Left lung (tissue), 10 donors: ENCODE measurements around the gene KRTAP2-1. TPM values are rescaled to one million over a fixed set of nuclear protein-coding genes. Genes with fewer than 3 reads are reported as not detected.
A peak's percentile ranks its signal among the peaks of the same experiment; 100 is the strongest.
"Not testable (repeated sequence)": the region's sequence is repeated elsewhere in the genome, so short reads cannot be mapped to it uniquely, and the experiment has no call there.

Experiments used
- ATAC-seq: fragments of 200-7000 bp; cut with Tn5 transposase; one replicate; pipeline ENCODE4 v1.9.1; 2020; ENCODE audit warnings: moderate library complexity
- DNase-seq, 4 donors: peaks; one replicate each; pipeline ENCODE4 v3.0.0-alpha.2; 2013 to 2020
- H3K27ac ChIP-seq, 2 donors: fragments of 200-600 bp; sonication (generic) in 1 of 2; one replicate each; pipeline versions ENCODE4 v1.5.0 to v1.8.0; 2020 to 2021
- H3K27me3 ChIP-seq, 2 donors: fragments of 200-600 bp; sonication (generic) in 1 of 2; one replicate each; pipeline versions ENCODE4 v1.5.0 to v1.8.0; 2020 to 2021
- H3K36me3 ChIP-seq, 2 donors: fragments of 200-600 bp; sonication (generic) in 1 of 2; one replicate each; pipeline versions ENCODE4 v1.5.0 to v1.8.0; 2020 to 2021
- H3K4me1 ChIP-seq, 2 donors: fragments of 200-600 bp; one replicate each; pipeline ENCODE4 v1.8.0; 2021
- H3K4me3 ChIP-seq, 2 donors: fragments of 200-600 bp; sonication (generic) in 1 of 2; one replicate each; pipeline versions ENCODE4 v1.5.0 to v1.8.0; 2020 to 2021; ENCODE audit warnings: mild to moderate bottlenecking in 1 of 2
- H3K9me3 ChIP-seq, 2 donors: fragments of 200-600 bp; sonication (generic) in 1 of 2; one replicate each; pipeline versions ENCODE4 v1.5.0 to v1.8.0; 2020 to 2021
- CTCF ChIP-seq, 2 donors: fragments of 200-600 bp; sonication (generic) in 1 of 2; IDR thresholded peaks; one replicate each; pipeline versions ENCODE4 v1.5.0 to v1.8.0; 2021; ENCODE audit warnings: antibody characterized with exemption in 2 of 2
- intact Hi-C, 2 donors: fragments of 100-400 bp; cut with DNase I; formaldehyde crosslinking; loops; one replicate each; pipeline versions ENCODE4 v1.11.2 to v1.14.2; 2022
- polyA plus RNA-seq, 6 donors: library from polyadenylated mRNA; unstranded; fragments of 120-200 nt; gene quantifications; one replicate each; pipeline ENCODE4 v1.2.1, GENCODE V29; 2013; ENCODE audit not compliant: insufficient read length in 6 of 6
- total RNA-seq, 2 donors: library from RNA; stranded (reverse); fragmentation: NEBNext Ultra II Directional; extraction: Animal tissue kit (Norgen Biotek cat#: 25700); gene quantifications; one replicate each; pipeline ENCODE4 v1.2.1, GENCODE V29; 2021
- donor health status: DM: no; HTN: yes; CAD: no.
- donor health status: DM: no; HTN: no; CAD: no.

KRTAP2-1 gene
- total and polyA plus RNA-seq, 8 donors: not detected

- H3K4me3 ChIP-seq: no peak overlapping the region
- H3K27me3 ChIP-seq: peaks cover 0 to 27% of the 10 kb centered on the region in 2 donors
- DNase-seq (no peak), ATAC-seq (no peak)
- no peak for TF ChIP-seq CTCF (IDR thresholded peaks at IDR 0.05)
- no peaks in the 10 kb centered on the region for H3K9me3 ChIP-seq
- H3K27ac ChIP-seq: no peak overlapping the region
- intact Hi-C loops: no loop called here
- no peaks in the 10 kb centered on the region for H3K4me1 ChIP-seq
- H3K36me3 ChIP-seq: no peaks in the 10 kb centered on the region
These were observed 6.9 kb upstream of the KRTAP2-1 start for GRCh38 chr17:41054025-41054424.

- Histone ChIP-seq H3K36me3 (no peaks in the 10 kb centered on the region), H3K27ac (no peak overlapping the region), H3K4me1 (no peaks in the 10 kb centered on the region), H3K27me3 (peaks cover 2 to 26% of the 10 kb centered on the region in 2 donors), H3K9me3 (no peaks in the 10 kb centered on the region), H3K4me3 (no peak overlapping the region)
- intact Hi-C loops: no loop called here
- no peak for TF ChIP-seq CTCF (IDR thresholded peaks at IDR 0.05)
- no peak for DNase-seq
- no peak for ATAC-seq
These were observed 5.5 kb upstream of the KRTAP2-1 start for GRCh38 chr17:41052566-41052965.

- DNase-seq: no peak
- Histone ChIP-seq H3K9me3 (peaks cover 0 to 1% of the 10 kb centered on the region in 2 donors), H3K36me3 (no peaks in the 10 kb centered on the region), H3K27ac (no peak overlapping the region), H3K4me1 (no peaks in the 10 kb centered on the region), H3K4me3 (no peak overlapping the region), H3K27me3 (peaks cover 3 to 39% of the 10 kb centered on the region in 2 donors)
- no peak for TF ChIP-seq CTCF (IDR thresholded peaks at IDR 0.05)
- ATAC-seq: no peak
- intact Hi-C loops: no loop called here
These were observed 2.0 kb upstream of the KRTAP2-1 start for GRCh38 chr17:41049110-41049509.

- H3K36me3 ChIP-seq: no peaks in the 10 kb centered on the region
- no peaks in the 10 kb centered on the region for H3K4me1 ChIP-seq
- H3K27ac ChIP-seq: no peak overlapping the region
- DNase-seq: no peak
- TF ChIP-seq CTCF (IDR thresholded peaks at IDR 0.05): no peak
- H3K9me3 ChIP-seq: peaks cover 0 to 3% of the 10 kb centered on the region in 2 donors
- H3K27me3 ChIP-seq: peaks cover 3 to 39% of the 10 kb centered on the region in 2 donors
- intact Hi-C loops: no loop called here
- no peak for ATAC-seq
- H3K4me3 ChIP-seq: no peak overlapping the region
These were observed 1.3 kb upstream of the KRTAP2-1 start for GRCh38 chr17:41048441-41048840.

GRCh38 chr17:41042953-41043352, 4.2 kb downstream of the KRTAP2-1 start:
- intact Hi-C loops: no loop called here
- Histone ChIP-seq H3K4me1 (no peaks in the 10 kb centered on the region), H3K36me3 (no peaks in the 10 kb centered on the region), H3K9me3 (peaks cover 0 to 3% of the 10 kb centered on the region in 2 donors), H3K4me3 (no peak overlapping the region), H3K27me3 (peaks cover 3 to 19% of the 10 kb centered on the region in 2 donors), H3K27ac (no peak overlapping the region)
- no peak for ATAC-seq
- no peak for TF ChIP-seq CTCF (IDR thresholded peaks at IDR 0.05)
- no peak for DNase-seq

- intact Hi-C loops: not testable (repeated sequence)
- DNase-seq: peak in 1 of 4 donors; percentile 65
These were observed 6.1 kb downstream of the KRTAP2-1 start, which contains the start of gene KRTAP1-1 for GRCh38 chr17:41040783-41041571. Gene KRTAP1-1 (minus strand): TSS chr17:41041450. CDS start chr17:41041397, 53 bp downstream.

More at GRCh38 chr17:41040783-41041571, 6.1 kb downstream of the KRTAP2-1 start, which contains the start of gene KRTAP1-1:
- not testable (repeated sequence) for H3K4me3 ChIP-seq, ATAC-seq, H3K36me3 ChIP-seq, H3K27me3 ChIP-seq, H3K9me3 ChIP-seq, H3K4me1 ChIP-seq, H3K27ac ChIP-seq
